A549 (cell line): ENCODE results near the gene DPH5.

Source experiments
- CHD4 ChIP-seq: fragments of 200-600 bp; sonication (generic); IDR thresholded peaks from 2 replicates; pipeline ENCODE4 v1.6.1; 2016; ENCODE audit warnings: antibody characterized with exemption, mild to moderate bottlenecking, borderline replicate concordance
- CTCF ChIP-seq: fragments of >200 bp; sonication (Bioruptor Twin); formaldehyde crosslinking; IDR thresholded peaks from 3 replicates; pipeline ENCODE4 v1.5.1; 2016
- ELK1 ChIP-seq: fragments of 150-350 bp; IDR thresholded peaks from 2 replicates; pipeline ENCODE4 v1.6.1; 2014; ENCODE audit warnings: low read depth, mild to moderate bottlenecking, low read length
- FOSL2 ChIP-seq, 2 experiments: fragments of 450-650 bp in 1 of 2; fragments of >200 bp in 1 of 2; sonication (Bioruptor Twin) in 1 of 2; formaldehyde crosslinking; IDR thresholded peaks; 2 replicates each; pipeline versions ENCODE4 v1.5.0 to v1.6.1; 2016 to 2020; ENCODE audit warnings: mild to moderate bottlenecking in 1 of 2, moderate library complexity in 1 of 2
- GATA3 ChIP-seq: IDR thresholded peaks from 2 replicates; pipeline ENCODE4 v1.6.1; 2012; ENCODE audit warnings: borderline replicate concordance
- JUNB ChIP-seq: fragments of >200 bp; sonication (Bioruptor Twin); formaldehyde crosslinking; IDR thresholded peaks from 2 replicates; pipeline ENCODE4 v1.6.1; 2016
- POLR2A ChIP-seq: IDR thresholded peaks from 2 replicates; pipeline ENCODE4 v1.6.1; 2012; ENCODE audit warnings: mild to moderate bottlenecking, low read length
- RNF2 ChIP-seq: fragments of 200-600 bp; sonication (generic); IDR thresholded peaks from 2 replicates; pipeline ENCODE4 v1.6.1; 2016; ENCODE audit warnings: low read depth, mild to moderate bottlenecking, antibody characterized with exemption, moderate library complexity, borderline replicate concordance
- SMC3 ChIP-seq: fragments of >200 bp; sonication (Bioruptor Twin); formaldehyde crosslinking; IDR thresholded peaks from 3 replicates; pipeline ENCODE4 v1.6.1; 2018; ENCODE audit warnings: inconsistent platforms

GRCh38 chr1:100979631-100980030 lies 46.0 kb downstream of the DPH5 start:
- TF ChIP-seq CTCF (no peak), JUNB (no peak), GATA3 (no peak), RNF2 (no peak), CHD4 (no peak), POLR2A (no peak), SMC3 (no peak), ELK1 (no peak), FOSL2 (IDR thresholded peaks at IDR 0.05) (no peak), FOSL2 (CRISPR knock-in tag; IDR thresholded peaks at IDR 0.05) (no peak)
